GM13977 (cell line): Measurements from ENCODE around the gene SGF29.
"Not testable (repeated sequence)": the region's sequence is repeated elsewhere in the genome, so short reads cannot be mapped to it uniquely, and the experiment has no call there.

Experiments used
- DNase-seq: peaks from one replicate; pipeline ENCODE4 v3.0.0; 2012; ENCODE audit warnings: low spot score
- in situ Hi-C: fragments of 300-500 bp; cut with MboI; formaldehyde crosslinking; loops from one replicate; pipeline ENCODE4 v1.12.0; 2022; ENCODE audit warnings: low sequenced_read_pairs, low pct_unique_long_range_greater_than_20kb, mixed read lengths, inconsistent platforms; ENCODE audit not compliant: unreplicated experiment
- TF ChIP-seq, protein P1 (sequence below): IDR thresholded peaks from 2 replicates; pipeline ENCODE4 v1.5.1; 2012; ENCODE audit warnings: mild to moderate bottlenecking, control low read depth; ENCODE audit not compliant: insufficient read depth; ENCODE audit errors: extremely low read depth, missing control alignments

SGF29 gene

DNA sequence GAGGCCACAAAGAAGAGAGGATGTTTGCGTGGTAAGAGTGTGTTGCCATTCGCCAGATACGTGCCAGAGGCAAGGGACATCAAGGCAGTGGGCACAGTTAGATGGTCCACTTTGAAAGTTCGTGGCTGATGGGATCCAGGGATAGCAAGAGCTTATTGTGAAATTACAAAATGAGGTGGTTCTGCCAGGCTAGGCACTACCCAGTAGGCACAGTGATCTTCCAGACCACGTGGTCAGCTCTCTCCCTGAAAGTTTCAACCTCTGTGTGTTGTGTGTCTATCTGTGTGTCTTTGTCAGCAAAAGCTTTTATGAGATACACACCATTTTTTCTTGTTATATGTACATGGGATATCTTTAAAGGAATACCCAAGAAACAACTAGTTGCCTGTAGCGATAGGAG is 9.5 kb downstream of the SGF29 start:
- TF ChIP-seq, protein P1, sequence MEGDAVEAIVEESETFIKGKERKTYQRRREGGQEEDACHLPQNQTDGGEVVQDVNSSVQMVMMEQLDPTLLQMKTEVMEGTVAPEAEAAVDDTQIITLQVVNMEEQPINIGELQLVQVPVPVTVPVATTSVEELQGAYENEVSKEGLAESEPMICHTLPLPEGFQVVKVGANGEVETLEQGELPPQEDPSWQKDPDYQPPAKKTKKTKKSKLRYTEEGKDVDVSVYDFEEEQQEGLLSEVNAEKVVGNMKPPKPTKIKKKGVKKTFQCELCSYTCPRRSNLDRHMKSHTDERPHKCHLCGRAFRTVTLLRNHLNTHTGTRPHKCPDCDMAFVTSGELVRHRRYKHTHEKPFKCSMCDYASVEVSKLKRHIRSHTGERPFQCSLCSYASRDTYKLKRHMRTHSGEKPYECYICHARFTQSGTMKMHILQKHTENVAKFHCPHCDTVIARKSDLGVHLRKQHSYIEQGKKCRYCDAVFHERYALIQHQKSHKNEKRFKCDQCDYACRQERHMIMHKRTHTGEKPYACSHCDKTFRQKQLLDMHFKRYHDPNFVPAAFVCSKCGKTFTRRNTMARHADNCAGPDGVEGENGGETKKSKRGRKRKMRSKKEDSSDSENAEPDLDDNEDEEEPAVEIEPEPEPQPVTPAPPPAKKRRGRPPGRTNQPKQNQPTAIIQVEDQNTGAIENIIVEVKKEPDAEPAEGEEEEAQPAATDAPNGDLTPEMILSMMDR, result no peak
- in situ Hi-C loops, result no loop called here
- no peak for DNase-seq

- DNase-seq, in situ Hi-C loops: not testable (repeated sequence)
These were observed 12.7 kb downstream of the SGF29 start for GRCh38 chr16:28566233-28566925.

GRCh38 chr16:28567292-28567691 is 13.6 kb downstream of the SGF29 start:
- TF ChIP-seq, protein P1, result no peak
- no peak for DNase-seq
- in situ Hi-C loops, result no loop called here

GRCh38 chr16:28569021-28569420 is 15.3 kb downstream of the SGF29 start:
- in situ Hi-C loops, result no loop called here
- no peak for DNase-seq
- TF ChIP-seq, protein P1, result no peak

GRCh38 chr16:28569968-28570752 is 16.4 kb downstream of the SGF29 start:
- in situ Hi-C loops, result no loop called here
- DNase-seq, result no peak
- TF ChIP-seq, protein P1, result no peak

DNA sequence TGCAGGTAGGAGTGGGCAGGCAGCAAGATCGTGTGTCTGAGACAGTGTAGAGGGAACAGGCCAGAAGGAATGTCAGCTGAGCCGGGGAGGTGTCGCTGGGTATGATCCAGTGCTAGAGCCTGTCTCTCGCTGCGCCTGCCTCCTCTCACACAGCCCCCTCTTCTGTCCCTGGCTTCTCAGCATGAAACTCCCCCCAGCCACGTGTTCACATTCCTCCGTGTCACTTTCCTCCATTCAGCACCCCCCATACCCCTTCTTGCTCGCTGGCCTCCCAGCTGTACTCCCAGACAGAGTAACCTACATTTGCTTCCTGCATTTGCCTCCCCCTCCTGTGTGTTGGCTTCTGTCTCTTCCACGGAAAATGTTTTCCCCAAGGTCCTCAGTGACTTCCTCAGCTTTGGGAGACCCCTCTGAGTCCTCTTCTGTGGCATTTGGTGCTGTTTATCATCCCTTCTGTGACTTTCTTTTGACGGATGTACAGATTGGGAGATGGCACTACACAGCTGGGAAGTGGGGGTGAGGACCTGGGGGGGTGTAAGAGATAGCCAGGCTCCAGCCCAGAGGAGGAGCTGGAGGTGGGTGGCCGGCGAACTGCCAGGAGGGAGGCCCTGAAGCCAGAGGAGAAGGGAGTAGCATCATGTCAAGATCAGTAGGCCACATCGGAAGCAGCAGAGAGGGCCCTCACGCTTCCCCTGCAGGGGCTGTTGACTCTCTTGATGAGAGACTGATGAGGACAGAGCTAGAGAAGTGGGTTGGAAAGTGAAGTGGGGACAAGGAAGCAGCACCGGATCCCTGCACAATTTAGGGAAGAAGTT is 19.2 kb downstream of the SGF29 start:
- TF ChIP-seq, protein P1, result no peak
- in situ Hi-C loops, result no loop called here
- DNase-seq, result no peak
